Skeletal muscle satellite cell (primary cell): Measurements from ENCODE around the gene ESYT1.
A peak's percentile ranks its signal among the peaks of the same experiment; 100 is the strongest.

ENCODE experiments used
- H3K27me3 ChIP-seq: 2 replicates; pipeline ENCODE4 v1.7.0; 2013; ENCODE audit warnings: low read length; ENCODE audit not compliant: control insufficient read depth, insufficient read depth
- H3K36me3 ChIP-seq: 2 replicates; pipeline ENCODE4 v1.7.0; 2013; ENCODE audit warnings: mild to moderate bottlenecking, control low read depth, low read length; ENCODE audit not compliant: insufficient read depth
- H3K4me1 ChIP-seq: 2 replicates; pipeline ENCODE4 v1.7.0; 2013; ENCODE audit warnings: low read length; ENCODE audit not compliant: control insufficient read depth, insufficient read depth
- H3K4me2 ChIP-seq: 2 replicates; pipeline ENCODE4 v1.7.0; 2013; ENCODE audit warnings: mild to moderate bottlenecking, low read length
- H3K4me3 ChIP-seq: 2 replicates; pipeline ENCODE4 v1.7.0; 2013; ENCODE audit warnings: low read length
- H3K9ac ChIP-seq: 2 replicates; pipeline ENCODE4 v1.7.0; 2013; ENCODE audit warnings: mild to moderate bottlenecking, low read depth, low read length, moderate library complexity
- H3K9me3 ChIP-seq: replicated peaks from 2 replicates; pipeline ENCODE4 v1.7.0; 2013; ENCODE audit warnings: mild to moderate bottlenecking, control low read depth, low read length

Gene ESYT1

DNA sequence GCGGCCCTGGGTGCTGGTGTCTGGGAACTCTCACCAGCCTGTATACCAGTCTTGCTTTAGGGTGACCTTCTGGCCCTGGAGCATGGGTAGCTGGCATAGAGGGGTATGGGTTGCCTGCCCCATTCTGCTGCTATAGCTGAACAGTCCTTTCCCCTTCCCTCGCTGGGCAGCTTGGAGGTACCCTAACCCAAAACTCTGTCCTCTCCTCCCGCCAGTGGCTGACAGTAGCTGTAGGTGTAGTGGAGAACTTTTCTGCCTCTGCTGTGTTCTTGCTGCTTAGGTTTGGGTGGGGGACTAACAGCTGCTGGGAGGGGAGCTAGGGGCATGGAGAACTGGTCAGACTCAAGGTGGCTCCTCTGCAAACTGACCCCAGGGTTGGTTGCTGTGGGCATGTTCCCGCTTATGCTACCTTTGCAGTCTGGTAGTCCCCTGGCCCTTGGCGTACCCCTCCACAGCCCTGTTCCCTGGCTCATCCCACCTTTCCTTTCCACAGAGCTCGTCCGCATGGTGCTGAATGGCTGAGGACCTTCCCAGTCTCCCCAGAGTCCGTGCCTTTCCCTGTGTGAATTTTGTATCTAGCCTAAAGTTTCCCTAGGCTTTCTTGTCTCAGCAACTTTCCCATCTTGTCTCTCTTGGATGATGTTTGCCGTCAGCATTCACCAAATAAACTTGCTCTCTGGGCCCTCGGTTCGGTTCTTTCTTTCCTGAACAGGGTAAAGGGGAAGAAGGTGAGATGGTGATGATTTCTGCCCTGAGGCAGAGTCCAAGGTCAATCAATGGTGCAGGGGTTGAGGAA, 33.0 kb downstream of the ESYT1 start:
- Histone ChIP-seq H3K4me3 (peak overlapping the region; percentile 90), H3K27me3 (no peaks in the 10 kb centered on the region), H3K36me3 (peaks cover 72% of the 10 kb centered on the region), H3K9me3 (no peaks in the 10 kb centered on the region), H3K9ac (peak overlapping the region; percentile 97), H3K4me1 (peaks cover 33% of the 10 kb centered on the region), H3K4me2 (peak overlapping the region; percentile 97)

DNA sequence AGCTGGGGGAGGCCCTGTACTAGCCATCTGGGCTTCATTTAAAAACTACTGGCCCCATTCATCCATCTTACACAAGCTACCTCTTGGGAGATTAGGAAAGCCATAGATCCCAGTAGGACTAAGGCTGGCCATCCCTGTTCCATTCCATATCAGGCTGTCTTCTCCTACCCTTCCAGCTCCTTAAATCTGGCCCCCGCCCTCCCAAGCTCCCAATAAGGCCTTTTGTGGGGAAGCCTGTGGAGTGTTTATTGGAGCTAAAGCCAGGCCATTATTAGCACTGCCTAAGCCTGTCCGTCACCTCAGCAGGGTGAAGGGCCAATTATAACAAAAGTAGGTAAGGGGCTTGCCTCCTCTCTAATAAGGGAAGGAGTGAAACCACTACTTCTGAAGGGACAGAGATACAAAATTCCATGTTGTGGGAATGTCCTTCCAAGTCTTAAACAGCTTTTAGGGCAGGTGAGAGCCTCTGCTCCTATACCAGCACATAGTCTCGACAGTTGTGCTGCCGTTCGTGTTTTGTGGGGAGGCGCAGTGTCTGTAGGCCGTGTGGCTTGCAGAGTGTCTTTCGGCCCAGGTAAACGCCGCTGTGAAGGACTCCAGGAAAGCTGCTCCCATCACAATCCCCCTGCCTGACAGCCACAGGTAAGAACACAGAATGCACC, 33.8 kb downstream of the ESYT1 start:
- Histone ChIP-seq H3K4me1 (peaks cover 33% of the 10 kb centered on the region), H3K4me3 (no peak overlapping the region), H3K4me2 (peak overlapping the region; percentile 97), H3K27me3 (no peaks in the 10 kb centered on the region), H3K9me3 (no peaks in the 10 kb centered on the region), H3K36me3 (peaks cover 72% of the 10 kb centered on the region), H3K9ac (peak overlapping the region; percentile 97)

DNA sequence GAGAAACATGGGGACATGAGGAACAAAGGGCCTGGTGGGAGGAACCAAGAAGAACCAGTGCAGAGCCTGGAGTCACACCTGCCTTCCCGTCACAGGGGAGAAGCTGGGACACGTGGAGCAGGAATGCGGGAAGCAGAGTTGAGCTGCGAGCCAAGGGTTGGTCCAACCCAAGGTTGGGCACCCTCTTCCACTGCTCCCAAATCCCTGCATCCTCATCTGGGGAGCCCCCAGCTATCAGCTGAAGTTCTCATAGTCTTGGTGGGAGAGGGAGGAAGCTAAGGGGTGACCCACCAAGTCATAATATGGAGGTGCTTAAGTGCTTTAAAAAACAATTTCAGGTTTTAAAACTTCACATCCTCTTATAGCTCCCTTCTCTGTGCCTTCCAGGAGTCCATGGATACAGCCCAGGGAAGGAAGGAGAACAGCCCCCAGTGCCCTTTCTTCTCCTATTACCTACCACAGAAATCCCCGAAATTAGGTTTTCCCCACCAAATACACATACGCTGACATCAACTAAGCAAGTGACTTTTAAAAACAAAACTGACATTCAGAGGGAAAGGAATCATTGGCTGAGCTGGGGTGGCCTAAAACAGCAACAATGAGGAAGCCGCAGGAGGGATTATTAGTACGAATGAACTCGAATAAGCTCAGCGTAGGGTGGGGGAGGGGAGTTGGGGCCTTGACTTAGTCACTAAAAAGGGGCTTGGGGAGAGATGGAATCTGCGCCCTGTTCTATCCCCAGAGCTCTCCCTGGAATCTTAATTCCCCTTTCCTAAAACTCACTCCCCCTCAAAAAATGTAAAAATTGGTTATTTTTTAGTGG, 34.6 kb downstream of the ESYT1 start:
- H3K36me3 ChIP-seq, result peaks cover 77% of the 10 kb centered on the region
- no peaks in the 10 kb centered on the region for H3K27me3 ChIP-seq
- H3K9me3 ChIP-seq, result no peaks in the 10 kb centered on the region
- no peak overlapping the region for H3K4me2 ChIP-seq
- H3K4me3 ChIP-seq, result no peak overlapping the region
- peaks cover 25% of the 10 kb centered on the region for H3K4me1 ChIP-seq
- no peak overlapping the region for H3K9ac ChIP-seq

- Histone ChIP-seq H3K27me3 (no peaks in the 10 kb centered on the region), H3K9ac (no peak overlapping the region), H3K4me2 (no peak overlapping the region), H3K4me3 (no peak overlapping the region), H3K9me3 (no peaks in the 10 kb centered on the region), H3K4me1 (peaks cover 25% of the 10 kb centered on the region), H3K36me3 (peaks cover 81% of the 10 kb centered on the region)
These were observed 35.7 kb downstream of the ESYT1 start for GRCh38 chr12:56163533-56164344.

- Histone ChIP-seq H3K27me3 (no peaks in the 10 kb centered on the region), H3K4me1 (peaks cover 25% of the 10 kb centered on the region), H3K4me3 (no peak overlapping the region), H3K9ac (no peak overlapping the region), H3K4me2 (no peak overlapping the region), H3K36me3 (peaks cover 76% of the 10 kb centered on the region), H3K9me3 (no peaks in the 10 kb centered on the region)
These were observed 36.3 kb downstream of the ESYT1 start for GRCh38 chr12:56164345-56164729.

- Histone ChIP-seq H3K27me3 (no peaks in the 10 kb centered on the region), H3K36me3 (peaks cover 76% of the 10 kb centered on the region), H3K9me3 (no peaks in the 10 kb centered on the region), H3K4me3 (no peak overlapping the region), H3K4me1 (peaks cover 18% of the 10 kb centered on the region), H3K9ac (no peak overlapping the region), H3K4me2 (no peak overlapping the region)
These were observed 37.3 kb downstream of the ESYT1 start for GRCh38 chr12:56165369-56165768.

DNA sequence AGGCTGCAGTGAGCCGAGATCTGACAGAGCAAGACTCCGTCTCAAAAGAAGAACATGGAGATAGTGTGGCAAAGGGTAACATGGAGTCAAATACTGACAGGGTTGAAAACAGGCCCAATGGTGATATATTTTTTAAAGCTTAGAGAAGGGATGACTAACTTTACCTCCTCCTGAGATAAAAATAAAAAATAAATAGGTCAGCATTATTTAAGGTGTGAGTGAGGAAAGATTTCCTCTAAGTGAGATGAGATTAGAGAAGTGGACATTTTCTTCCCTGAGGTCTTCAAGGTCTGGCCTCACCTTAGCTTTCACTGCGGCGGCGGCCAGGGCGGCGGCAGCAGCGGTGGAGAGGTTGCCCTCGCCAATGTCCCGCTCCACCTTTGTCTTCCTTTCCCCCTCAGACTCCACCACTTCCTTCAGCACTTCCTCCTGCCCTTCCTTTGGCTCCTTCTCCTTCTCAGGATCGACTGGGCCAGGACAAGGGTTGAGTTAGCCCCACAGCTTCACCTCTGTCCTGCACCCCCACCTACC, 41.2 kb downstream of the ESYT1 start:
- H3K9ac ChIP-seq, result no peak overlapping the region
- no peaks in the 10 kb centered on the region for H3K27me3 ChIP-seq
- H3K9me3 ChIP-seq, result no peaks in the 10 kb centered on the region
- H3K36me3 ChIP-seq, result peaks cover 71% of the 10 kb centered on the region
- H3K4me2 ChIP-seq, result no peak overlapping the region
- H3K4me3 ChIP-seq, result no peak overlapping the region
- H3K4me1 ChIP-seq, result no peaks in the 10 kb centered on the region

DNA sequence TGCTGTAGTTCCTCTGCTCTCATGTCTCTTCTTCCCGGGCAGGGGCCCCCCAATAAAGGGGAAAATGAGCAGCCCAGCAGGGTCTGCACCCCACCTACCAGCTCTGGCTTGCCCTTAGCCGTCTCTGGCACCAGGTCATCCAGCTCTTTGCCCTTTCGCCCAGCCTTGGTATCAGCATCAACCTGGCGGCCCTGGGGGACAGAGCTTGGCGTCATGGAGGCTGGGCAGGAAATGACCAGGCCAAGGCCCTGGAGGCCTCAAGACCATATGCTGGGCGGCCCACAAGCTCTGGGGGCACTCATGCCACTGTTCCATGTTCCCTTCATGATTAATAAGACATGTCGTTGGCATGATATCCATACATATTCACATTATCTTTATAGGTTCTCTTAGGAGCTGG, 44.8 kb downstream of the ESYT1 start:
- Histone ChIP-seq H3K4me2 (no peak overlapping the region), H3K36me3 (peaks cover 66% of the 10 kb centered on the region), H3K9me3 (no peaks in the 10 kb centered on the region), H3K4me3 (no peak overlapping the region), H3K4me1 (no peaks in the 10 kb centered on the region), H3K27me3 (no peaks in the 10 kb centered on the region), H3K9ac (no peak overlapping the region)

GRCh38 chr12:56178347-56178746, 50.3 kb downstream of the ESYT1 start:
- Histone ChIP-seq H3K4me3 (no peak overlapping the region), H3K27me3 (no peaks in the 10 kb centered on the region), H3K4me2 (no peak overlapping the region), H3K9ac (no peak overlapping the region), H3K36me3 (peaks cover 63% of the 10 kb centered on the region), H3K4me1 (no peaks in the 10 kb centered on the region), H3K9me3 (no peaks in the 10 kb centered on the region)

- Histone ChIP-seq H3K4me1 (peaks cover 16% of the 10 kb centered on the region), H3K9me3 (no peaks in the 10 kb centered on the region), H3K27me3 (no peaks in the 10 kb centered on the region), H3K9ac (no peak overlapping the region), H3K4me3 (no peak overlapping the region), H3K4me2 (peak overlapping the region; percentile 94), H3K36me3 (peaks cover 36% of the 10 kb centered on the region)
These were observed 58.9 kb downstream of the ESYT1 start for GRCh38 chr12:56186957-56187356.
